ENCODE data around the gene MGARP.
"Not testable (repeated sequence)": the region's sequence is repeated elsewhere in the genome, so short reads cannot be mapped to it uniquely, and the experiment has no call there.

The MGARP gene

DNA sequence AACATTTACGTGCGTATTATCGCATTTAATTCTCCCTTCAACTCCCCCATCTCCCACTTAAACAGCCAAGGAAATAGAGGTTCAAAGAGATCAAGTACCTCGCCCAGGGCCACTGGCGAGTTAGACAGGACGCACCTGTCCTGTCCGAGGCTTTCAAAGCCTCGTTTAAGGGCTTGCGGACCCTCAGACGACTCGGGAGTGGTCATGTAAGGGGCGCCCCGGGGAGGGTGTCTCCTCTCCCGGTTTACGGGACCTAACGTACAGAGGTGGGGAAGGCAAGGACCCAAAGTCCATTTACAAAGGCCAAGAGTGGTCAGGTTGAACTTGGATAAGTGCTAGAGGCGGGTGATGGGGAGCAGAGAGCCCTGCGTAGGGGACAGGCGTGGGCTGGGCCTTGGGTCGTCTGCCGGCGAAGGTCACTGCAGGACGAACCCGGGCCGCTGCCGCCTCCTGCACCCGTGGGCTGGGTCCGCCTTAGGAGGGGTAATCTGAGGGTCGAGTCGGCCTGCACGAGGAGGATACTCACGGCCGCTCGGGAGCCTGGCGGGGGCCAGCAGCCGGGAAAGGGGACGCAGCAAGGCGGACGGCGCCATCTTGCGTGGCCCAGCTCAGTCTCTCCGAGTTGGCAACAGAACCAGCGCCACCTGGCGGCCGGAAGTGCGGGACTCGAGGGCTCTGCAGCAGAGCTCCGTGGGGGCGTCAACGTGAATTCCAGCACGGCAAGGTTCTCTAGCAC is 15.3 kb upstream of the MGARP start:
- DNase-seq (ENCODE audit: low read depth): peak; percentile 86

DNA sequence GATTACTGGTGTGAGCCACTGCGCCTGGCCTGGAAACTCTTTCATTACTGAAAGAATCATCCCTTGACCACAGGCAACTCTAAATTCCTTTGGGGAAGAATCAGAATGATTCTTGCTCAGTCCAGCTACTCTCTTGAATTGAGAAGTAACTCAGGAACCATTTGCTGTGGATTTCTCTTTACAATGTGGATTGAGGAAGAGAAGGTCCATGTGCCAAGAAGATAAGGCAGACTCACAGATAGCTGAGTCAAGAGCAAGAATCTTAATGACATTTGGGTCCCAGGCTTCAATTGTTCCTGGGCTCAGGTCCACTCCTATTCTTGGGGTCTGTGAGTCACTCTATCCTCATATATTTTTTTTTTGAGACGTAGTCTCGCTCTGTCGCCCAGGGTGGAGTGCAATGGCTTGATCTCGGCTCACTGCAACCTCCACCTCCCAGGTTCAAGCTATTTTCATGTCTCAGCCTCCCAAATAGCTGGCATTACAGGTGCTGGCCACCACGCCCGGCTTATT is 6.2 kb upstream of the MGARP start:
- no peak for DNase-seq (ENCODE audit: low read depth)

DNA sequence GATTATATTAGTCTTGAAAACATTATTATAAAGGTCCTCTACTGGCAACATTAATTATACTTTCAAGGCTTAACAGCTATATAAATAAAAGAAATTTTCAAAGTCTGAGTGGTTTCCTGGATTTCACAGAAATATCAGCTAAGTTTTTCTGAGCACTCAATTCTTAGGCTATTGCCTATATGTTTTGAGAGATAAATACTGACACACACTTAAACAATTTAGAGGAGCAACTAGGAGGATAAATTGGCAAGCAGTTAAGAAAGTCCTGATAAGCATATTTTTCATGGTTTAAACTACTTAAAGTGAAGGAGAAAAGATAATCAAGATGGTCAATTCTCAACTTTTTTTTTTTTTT is 2.7 kb upstream of the MGARP start:
- no peak for DNase-seq (ENCODE audit: low read depth)

DNA sequence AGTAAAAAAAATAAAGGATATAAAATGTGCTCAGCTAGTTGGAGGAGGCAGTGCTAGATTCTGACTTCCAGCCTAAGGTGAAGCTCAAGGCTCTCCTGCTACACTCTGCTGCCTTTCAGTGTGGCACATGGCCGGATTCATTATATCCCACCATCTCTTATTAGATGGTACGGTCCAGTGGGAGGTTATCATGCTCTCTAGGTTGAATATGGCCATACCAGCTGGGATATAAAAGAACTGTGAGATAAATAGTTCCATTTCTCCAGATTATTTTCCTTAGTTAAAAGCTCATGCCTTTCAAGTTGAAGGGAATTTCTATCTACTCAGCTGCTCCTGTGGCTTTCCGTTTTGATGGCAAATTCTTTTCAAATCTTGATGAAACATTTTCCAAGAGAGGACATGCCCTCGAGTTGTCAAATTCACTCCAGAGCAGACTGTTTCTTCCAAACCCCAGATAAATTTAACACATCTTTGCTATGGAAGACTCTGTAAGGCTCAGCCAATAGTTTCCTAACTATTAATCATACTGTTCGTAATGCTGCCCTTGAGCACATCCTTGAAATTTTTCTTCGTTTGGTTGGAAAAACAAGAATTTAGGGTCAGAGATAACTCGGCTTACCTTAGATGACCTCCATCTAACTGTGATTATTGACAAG is 2.2 kb upstream of the MGARP start:
- no peak for DNase-seq (ENCODE audit: low read depth)

DNA sequence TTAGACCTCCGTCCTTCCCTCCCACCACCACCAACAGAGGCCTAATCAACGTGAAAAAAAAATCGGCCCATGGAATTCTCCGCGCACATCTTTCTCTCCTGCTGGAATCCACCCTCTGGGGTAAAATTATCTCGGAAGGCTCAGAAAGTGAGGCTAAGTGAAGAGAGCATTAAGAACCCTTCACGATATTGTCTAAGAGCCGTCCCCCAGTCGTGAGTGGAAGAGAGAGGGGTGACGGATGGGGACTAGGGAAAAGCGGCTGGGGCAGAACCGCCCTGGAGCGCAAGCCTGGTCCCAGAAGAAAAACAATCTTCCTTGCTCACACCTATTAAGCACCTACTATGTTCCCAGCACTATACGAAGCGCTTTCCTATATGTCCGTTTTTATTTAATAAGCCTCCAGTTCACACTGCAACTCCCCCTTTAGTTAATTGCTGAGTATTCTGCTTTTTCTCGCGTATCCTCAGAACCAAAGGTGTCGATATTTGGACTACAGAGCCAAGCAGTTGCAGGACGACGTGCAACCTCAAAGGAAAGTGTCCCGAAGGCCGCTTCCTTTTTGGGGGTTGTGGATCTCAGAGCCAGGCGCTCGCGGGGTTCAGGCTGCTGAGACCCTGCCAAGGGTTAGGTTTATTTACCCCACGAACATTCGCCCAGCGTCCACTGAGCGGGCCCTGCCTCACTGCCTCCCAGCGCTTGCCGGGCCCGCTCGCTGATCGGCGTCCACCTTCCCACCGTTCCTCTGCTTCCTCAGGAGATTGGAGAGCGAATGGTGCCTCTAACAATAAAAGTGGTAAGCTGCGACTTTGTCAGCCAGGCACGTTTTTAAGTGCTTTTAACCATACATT is 889 bp downstream of the MGARP start:
- DNase-seq (ENCODE audit: low read depth): no peak

DNA sequence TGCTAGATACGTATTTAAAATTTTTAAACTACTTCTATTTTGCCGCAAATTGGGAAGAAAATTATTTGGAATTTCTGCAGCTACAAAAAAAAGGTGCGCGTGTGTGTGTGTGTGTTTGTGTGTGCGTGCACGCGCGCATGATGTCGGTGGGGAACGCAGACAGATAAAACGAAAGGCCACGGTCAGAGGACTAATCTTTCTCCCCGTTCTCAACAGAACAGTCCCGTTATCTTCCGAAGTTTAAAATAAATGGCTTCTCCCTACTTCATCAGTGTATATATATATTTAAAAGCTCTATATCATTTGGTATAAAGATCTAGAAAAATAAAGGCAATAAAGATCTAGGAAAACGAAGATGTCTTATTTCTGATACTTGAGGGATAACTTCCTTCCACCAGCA is 1.5 kb downstream of the MGARP start:
- no peak for DNase-seq (ENCODE audit: low read depth)

DNA sequence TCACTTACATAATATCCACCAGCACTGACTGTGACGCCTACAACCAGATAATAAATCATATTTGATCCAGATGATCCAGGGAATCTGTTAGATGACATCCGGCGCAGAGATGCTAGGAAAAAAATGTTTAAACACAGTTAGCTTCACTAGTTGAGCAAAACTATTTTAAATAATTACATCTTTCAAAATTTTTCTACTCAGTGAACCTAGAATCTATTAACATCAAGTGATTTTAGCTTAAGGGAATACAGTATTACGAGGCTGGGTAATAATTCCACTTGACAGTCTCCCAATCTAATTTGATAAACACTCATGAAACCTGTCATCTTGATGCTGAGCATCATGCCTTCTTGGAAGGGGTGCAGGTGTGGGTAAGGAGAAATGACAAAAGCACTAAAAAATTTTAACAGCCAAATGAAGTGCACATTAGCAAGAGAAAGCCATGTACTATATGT is 4.7 kb downstream of the MGARP start:
- DNase-seq (ENCODE audit: low read depth): no peak

DNA sequence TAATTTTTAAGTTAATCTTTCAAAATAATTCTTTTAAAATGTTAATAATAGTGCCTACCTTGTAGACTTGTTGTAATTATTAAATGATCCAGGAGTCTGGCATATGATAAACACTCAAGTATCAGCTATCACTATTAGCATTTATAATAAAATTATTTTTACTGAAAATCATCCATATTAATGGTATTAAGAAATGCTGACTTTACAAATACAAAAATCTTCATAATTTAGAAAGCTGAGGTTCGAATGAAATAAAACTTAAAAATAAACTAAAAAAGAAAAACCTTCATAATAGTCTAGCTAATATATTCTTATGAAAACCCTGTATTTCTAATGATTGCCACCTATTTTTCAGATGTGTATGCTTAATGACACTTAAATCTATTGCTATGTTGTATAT is 5.2 kb downstream of the MGARP start:
- no peak for DNase-seq (ENCODE audit: low read depth)

DNA sequence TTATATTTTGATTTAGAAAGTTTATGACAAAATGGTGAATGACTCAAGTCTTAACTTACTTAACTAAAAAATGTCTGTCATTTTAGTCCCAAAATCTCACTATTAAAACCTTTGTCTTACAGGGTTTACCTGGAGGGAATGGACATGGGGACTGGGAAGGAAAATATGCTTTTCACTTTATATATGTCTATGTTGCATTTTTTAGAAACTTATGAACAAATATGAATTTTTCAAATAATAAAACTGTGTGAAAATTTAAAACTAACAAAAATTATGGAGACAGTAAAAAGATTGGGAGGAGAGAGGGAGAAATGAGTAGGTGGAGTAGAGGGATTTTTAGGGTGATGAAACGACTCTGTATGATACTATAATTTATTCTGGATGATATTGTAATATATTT is 6.2 kb downstream of the MGARP start:
- DNase-seq (ENCODE audit: low read depth): no peak

DNA sequence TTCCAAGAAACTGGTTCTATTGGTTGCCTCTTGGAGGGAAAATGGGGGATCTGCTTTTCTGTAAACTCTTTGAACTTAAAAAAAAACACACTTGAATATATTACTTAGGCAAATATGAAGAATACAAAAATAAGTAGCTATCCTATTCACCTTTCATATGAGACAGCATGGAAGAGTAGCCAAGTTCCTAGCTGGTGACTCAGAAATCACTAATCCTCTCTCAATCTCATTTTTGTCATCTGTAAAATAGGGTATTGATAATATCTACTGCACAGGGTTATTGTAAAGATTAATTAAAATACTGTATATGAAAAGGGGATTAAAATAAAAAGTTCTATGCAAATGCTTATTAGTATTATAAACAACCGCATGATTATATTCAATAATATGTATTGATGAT is 12.7 kb downstream of the MGARP start:
- no peak for DNase-seq (ENCODE audit: low read depth)

DNA sequence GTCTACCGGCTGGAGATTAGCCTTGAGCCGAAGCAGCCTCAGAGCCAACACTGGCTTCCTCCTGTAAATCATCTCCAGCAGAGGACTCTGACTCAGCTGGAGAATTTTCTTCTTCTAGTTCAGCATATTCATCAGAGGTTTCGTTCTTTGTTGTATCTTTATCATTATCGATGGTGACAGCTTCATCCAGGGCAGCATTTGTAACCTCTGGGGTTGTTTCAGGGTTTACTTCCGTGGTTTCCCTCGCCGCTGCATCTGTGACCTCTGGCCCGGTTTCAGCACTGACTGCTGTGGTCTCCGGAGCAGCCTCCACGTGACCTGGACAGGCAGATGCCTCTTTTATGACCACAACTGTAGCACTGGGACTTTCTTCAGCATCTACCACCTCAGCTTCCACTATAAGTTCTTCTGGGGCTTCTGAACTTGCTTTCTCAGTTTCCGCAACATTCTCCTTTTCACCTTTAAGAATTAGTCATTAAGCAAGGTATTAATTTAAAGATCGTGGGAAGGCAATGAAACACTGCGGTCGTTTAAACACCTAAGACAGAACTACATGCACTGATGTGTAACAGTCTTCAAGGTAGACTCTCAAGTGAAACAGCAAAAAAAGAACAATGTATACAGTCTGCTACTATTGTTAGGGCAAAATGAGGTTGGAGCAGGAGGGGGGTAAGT is 13.3 kb downstream of the MGARP start:
- DNase-seq (ENCODE audit: low read depth): peak; percentile 40

DNA sequence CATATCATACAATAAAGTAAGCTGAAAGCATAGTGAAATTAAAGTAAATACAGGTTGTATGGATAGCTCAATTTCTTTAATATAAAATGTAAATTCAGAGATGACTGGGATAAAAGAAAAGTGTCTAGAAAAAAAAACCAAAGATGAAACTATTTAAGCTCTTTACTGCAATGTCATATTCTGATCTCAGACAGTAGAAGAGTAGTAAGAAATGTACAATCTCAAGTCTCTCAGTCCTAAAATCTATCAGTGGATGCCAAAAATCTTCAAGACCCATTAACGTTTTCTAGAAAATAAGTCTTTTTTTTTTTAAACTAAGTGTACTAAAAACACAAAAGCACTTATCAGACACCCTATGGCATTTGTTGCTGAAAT is 13.8 kb downstream of the MGARP start:
- no peak for DNase-seq (ENCODE audit: low read depth)

DNA sequence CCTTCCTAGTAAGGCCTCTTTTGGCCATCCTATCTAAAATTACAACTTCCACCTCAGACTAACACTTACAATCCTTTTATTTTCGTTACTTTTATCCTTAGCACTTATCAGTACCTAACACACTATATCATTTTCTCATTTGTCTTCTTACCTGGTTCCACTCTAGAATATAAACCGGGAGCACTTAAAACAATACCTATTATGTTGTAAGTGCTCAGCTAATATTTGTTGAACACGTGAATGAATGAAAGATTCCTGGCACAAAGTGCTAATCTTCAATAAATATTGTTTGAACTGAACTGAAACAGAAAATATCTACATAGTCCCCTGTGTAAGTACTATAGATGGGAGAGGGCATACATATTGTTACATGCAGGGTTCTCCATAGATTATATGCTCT is 14.4 kb downstream of the MGARP start:
- no peak for DNase-seq (ENCODE audit: low read depth)

DNA sequence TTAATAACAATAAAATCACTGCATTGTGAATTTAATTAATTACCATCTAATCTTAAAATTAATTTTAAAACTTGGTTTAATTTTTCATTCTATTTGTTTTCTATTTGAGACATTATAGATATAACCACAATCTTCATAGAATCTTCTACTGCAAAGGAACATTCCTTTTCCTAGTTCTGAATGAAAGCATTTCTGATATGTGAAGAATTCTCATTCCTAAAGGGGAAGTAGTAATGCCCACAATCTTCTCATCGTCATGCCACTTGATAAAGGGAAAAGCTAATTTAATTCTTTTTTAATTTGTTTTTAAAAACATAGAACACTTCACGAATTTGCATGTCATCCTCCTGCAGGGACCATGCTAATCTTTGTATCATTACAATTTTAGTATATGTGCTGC is 23.7 kb downstream of the MGARP start:
- DNase-seq (ENCODE audit: low read depth): no peak

DNA sequence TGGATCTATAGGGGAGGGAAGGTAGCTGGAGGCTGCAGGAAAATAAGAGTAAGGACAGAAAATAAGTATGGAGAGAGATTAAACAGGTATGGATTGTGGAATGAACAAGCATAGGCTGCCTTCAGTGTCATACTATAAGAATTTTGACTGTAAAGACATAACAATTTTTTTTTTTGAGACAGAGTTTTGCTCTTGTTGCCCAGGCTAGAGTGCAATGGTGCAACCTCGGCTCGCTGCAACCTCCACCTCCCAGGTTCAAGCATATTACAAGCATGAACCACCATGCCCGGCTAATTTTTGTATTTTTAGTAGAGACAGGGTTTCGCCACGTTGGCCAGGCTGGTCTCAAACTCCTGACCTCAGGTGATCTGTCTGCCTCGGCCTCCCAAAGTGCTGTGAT is 24.4 kb downstream of the MGARP start:
- DNase-seq (ENCODE audit: low read depth): not testable (repeated sequence)

DNA sequence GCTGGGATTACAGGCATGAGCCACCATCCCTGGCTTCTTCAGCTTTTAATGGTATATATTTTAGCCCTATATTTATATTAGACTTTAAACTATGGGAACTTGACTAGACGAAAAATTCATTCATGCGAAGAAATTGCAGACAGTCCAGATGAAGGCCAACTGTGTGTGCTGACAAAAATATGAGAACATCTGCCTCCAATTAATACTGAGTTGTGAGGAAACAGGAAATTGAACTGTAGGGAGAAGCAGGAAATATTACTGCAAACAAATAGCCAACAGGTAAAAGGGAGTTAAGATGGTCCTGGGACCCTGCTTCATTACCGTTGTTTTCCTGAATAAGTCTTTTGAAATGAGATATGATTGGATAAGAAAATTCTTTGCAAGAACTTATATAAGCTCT is 26.3 kb downstream of the MGARP start:
- DNase-seq (ENCODE audit: low read depth): no peak

DNA sequence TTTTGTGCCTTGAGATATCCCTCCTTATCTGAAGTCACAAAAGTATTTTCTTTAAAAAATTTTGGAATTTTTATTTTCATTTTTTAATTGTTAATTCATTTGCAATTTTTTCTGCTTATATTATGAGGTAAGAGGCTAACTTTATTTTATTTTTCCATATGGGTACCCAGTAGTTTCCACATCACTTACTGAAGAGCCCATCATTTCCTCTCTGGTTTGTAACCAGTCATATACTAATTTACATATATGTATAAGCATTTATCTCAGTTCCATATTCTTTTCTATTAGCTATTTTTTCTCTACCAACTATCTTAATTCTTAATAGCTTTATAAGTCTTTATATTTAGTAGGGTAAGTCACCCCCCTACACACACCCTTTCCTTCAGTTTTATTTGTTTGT is 27.0 kb downstream of the MGARP start:
- DNase-seq (ENCODE audit: low read depth): no peak

DNA sequence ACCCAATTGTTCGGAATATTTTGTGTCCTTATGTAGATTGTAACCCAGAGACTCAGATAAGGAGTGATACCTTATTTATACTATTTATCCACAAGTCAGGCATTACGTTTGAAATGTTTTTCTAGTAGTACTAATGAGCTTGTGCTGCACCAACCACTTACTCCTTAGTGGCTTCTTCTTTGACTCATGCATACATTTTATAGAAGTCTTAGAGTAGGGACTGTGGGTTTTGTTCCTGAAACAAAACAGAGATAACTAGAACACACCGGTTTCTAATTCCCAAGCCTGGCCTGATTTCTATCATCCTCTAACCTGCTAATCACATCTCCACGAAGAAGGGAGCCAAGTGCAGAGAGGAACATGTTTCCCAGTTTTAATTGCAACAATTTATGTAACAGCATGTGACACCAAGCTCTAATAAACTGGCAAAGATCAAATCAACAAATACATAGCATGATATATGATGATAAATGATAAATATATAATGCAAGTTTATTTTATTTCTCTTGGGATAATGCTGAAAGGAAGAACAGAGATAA is 32.3 kb downstream of the MGARP start:
- DNase-seq (ENCODE audit: low read depth): no peak

DNA sequence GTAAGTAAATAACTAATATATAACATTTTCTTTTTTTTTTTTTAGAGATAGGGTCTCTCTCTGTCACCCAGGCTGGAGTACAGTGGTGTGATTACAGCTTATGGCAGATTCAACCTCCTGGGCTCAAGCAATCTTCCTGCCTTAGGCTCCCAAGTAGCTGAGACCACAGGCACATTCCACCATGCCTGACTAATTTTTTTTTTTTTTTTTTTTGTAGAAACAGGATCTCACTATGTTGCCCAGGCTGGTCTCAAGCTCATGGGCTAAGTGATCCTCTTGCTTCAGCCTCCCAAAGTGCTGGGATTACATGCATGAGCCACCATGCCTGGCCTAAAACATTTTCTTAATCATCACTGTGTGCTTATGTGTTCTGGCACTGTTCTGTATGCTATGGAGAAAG is 32.8 kb downstream of the MGARP start:
- DNase-seq (ENCODE audit: low read depth): no peak

DNA sequence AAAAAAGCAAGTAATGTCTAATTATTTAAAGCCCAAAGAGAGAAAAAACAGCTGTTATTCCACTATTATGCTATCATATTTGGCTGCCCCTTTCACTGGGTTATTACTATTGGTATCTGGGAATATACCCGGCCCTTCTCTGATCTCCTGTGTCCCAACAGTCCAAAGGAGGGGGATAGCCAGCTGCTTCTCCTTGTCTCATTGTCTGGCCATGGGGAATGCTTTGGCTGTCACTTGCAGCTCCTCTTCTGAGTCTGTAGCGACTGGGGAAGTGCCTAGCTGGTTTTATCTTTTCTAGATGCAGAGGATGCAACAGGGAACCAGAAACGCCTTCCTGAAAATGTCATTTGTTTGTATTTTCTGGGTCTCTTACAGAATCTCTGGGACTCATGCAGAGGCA is 33.9 kb downstream of the MGARP start:
- no peak for DNase-seq (ENCODE audit: low read depth)

DNA sequence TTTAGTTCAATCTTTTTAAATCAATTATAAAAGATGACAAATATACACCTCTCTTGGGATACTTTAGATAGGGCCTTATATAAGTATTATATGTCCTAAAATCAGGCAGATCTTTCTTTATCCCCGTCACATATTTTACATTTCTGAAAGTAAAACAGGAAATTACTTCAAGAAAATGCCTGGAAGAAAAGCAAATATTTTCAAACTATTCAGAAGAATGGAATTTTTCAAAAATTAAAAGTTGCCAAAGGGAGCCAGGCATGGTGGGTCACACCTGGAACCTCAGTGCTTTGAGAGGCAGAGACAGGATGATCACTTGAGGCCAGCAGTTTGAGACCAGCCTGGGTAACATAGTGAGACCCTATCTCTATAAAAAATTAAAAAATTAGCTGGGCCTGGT is 34.4 kb downstream of the MGARP start:
- DNase-seq (ENCODE audit: low read depth): no peak
